HG02943 (cell line): Measurements from ENCODE around the gene DNAH9.

Experiments
- ATAC-seq: cut with Tn5 transposase; IDR thresholded peaks from one replicate; pipeline ENCODE4 v1.9.1; 2021; ENCODE audit warnings: mild to moderate bottlenecking, low read depth, moderate library complexity; ENCODE audit not compliant: unreplicated experiment

DNAH9 gene, protein sequence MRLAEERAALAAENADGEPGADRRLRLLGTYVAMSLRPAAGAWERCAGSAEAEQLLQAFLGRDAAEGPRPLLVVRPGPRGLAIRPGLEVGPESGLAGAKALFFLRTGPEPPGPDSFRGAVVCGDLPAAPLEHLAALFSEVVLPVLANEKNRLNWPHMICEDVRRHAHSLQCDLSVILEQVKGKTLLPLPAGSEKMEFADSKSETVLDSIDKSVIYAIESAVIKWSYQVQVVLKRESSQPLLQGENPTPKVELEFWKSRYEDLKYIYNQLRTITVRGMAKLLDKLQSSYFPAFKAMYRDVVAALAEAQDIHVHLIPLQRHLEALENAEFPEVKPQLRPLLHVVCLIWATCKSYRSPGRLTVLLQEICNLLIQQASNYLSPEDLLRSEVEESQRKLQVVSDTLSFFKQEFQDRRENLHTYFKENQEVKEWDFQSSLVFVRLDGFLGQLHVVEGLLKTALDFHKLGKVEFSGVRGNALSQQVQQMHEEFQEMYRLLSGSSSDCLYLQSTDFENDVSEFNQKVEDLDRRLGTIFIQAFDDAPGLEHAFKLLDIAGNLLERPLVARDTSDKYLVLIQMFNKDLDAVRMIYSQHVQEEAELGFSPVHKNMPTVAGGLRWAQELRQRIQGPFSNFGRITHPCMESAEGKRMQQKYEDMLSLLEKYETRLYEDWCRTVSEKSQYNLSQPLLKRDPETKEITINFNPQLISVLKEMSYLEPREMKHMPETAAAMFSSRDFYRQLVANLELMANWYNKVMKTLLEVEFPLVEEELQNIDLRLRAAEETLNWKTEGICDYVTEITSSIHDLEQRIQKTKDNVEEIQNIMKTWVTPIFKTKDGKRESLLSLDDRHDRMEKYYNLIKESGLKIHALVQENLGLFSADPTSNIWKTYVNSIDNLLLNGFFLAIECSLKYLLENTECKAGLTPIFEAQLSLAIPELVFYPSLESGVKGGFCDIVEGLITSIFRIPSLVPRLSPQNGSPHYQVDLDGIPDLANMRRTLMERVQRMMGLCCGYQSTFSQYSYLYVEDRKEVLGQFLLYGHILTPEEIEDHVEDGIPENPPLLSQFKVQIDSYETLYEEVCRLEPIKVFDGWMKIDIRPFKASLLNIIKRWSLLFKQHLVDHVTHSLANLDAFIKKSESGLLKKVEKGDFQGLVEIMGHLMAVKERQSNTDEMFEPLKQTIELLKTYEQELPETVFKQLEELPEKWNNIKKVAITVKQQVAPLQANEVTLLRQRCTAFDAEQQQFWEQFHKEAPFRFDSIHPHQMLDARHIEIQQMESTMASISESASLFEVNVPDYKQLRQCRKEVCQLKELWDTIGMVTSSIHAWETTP (N-terminal part only)

DNA sequence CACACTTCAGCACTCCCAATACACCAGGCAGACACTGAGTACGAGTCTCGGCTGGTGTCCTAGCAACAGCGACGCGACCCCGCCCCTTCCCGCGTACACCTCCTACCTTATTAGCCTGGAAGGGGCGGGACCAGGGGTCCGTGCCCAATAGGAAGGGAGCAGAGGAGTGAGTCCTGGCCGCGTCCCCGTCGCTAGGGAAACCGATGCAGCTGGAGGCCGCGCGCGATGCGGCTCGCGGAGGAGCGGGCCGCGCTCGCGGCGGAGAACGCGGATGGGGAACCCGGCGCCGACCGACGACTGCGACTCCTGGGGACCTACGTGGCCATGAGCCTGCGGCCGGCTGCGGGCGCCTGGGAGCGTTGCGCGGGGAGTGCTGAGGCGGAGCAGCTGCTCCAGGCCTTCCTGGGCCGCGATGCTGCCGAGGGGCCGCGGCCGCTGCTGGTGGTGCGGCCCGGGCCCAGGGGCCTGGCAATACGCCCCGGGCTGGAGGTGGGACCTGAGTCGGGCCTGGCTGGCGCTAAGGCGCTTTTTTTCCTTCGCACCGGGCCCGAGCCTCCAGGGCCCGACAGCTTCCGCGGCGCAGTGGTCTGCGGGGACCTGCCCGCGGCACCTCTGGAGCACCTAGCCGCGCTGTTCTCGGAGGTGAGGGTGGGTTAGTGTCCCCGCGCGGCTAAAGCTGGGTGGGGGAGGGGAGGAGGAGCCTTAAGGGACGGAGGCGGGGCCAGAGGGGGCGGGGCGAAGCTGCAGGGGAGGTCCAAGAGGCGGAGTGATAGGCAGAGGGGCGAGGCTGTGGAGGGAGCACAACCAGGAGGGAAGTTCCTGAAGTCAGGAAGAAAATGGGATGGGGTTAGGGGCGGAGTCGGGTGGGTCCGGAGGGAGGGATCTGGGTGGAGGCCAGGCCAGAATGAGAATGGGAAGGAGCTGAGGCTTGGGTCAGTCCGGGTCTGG, at the start of gene DNAH9:
TSS of gene DNAH9 (plus strand) at position 197 of the 948 bp plus-strand sequence. CDS start at position 226, 29 bp downstream.
- no peak for ATAC-seq

DNA sequence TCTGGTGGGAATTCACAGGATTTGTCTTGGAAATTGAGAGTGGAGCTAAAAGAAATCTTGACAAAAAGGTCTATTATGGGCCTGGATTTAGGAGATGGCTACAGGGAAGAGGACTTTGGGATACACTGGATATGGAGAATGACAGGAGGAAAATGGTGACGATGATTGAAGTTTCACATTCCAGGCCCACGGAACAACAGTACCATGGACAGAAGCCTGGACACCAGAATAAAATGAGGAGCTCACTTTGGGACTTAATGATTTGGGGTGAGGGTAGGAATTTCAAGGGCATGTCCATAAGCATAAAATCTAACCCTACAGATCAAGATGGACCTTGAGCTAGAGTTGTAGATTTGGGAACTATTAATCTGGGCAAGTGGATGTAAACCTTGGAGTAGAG, 47.8 kb upstream of the DNAH9 start:
- ATAC-seq, result no peak

DNA sequence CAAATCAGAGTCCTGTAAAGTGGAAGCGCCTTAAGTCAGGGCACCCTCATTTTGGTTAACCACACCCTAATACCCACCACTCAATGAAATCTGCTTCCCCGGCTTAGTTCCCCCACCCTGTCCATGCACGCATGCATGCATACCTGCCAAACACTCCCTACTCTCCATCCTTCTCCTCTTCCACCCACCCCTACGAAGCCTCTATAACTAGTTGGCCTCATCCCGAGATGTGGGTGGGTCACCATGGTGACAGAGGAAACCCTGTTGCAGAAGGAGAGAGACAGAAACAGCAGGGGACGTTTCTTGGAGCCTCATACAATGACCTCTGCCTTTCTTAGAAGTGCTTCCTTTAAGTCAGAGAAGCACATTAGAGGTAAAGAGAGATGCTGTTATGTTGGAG, 46.8 kb upstream of the DNAH9 start:
- ATAC-seq, result no peak

DNA sequence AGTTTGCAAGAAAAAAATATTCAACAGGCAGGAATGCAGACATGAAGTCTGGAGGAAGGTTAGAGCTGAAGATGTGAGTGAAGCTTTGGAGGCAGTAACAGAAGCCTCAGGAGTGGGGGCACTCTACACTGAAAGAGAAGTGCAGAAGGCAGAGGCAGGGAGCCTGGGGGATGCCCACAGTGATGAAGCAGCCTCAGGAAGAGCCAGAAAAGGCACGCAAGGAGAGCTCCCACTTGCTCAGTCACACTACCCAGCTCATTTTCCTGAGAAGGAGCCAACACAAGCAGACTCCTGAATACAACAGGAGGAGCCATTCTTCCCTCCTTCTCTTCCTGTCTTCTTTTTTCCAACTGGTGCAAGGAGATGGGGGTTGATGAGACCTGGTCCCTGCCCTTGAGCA, 45.1 kb upstream of the DNAH9 start:
- no peak for ATAC-seq

DNA sequence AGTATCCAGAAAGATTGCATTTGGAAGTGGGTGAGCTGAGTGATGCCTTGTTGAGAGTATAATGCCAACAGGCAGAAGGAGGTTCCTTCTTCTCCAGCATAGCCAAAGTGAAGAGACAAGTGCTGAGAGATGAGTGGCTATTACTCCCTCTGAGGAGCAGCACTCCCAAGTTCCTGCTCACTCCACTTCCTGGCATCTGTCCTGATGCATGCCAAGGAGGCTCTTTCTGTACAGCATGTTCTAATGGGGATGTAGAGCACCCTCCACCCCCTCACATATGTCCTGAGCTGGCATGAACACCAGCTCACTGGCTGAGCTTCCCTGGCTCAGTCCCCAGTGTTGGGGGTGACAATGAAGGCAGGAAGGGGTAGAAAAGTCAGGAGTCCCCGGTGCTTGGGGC, 44.2 kb upstream of the DNAH9 start:
- no peak for ATAC-seq

DNA sequence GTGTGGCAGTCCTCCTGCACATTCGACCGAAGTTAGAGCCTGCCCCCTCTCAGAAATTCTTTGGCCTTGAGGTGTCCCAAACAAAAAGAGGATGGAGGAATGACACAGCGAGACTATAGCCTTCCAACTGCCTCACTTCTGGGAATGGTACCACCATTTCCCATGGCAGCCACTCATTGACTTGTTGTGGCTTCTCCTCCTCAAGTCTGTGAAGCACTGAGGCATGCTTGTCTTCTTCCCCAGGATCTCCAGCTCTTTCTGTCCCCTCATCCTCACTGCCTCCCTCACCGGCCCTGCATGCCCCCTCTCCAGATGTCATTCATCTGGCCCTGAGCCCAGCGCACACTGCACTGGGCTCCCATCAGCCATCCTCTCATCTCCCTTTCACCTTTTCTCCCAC, 43.7 kb upstream of the DNAH9 start:
- ATAC-seq, result no peak

DNA sequence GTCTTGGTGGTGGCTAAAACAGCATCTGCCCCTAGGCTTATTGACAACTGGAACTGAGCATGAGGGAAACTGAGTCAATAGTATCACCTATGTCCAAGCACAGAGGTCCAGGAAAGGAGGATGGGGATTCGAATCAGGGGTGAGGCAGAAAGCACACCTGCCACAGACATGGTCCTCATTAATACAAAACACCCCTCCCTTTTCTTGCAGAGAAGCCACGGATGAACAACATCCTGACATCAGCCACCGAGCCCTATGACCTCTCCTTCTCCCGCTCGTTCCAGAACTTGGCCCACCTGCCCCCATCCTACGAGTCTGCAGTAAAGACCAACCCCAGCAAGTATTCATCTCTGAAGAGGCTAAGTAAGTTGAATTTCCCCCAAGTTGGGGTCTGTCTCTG, 42.7 kb upstream of the DNAH9 start:
- no peak for ATAC-seq

DNA sequence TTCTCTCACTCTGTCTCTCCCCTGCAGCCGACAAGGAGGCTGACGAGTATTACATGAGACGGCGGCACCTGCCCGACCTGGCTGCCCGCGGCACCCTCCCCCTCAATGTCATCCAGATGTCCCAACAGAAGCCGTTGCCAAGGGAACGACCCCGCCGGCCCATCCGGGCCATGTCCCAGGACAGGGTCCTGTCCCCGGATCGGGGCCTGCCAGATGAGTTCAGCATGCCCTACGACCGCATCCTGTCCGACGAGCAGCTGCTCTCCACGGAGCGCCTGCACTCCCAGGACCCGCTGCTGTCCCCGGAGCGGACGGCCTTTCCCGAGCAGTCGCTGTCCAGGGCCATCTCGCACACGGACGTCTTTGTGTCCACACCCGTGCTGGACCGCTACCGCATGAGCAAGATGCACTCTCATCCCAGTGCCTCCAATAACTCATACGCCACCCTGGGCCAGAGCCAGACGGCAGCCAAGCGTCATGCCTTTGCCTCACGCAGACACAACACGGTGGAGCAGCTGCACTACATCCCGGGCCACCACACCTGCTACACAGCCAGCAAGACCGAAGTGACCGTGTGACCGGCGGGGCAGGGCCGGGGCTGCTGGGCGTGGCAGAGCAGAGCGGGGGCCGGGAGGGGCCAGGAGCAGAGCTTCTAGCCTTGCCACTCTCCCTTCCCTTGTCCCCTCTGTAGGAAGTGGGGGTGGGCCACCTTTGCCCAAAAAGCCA, 40.4 kb upstream of the DNAH9 start:
- ATAC-seq, result no peak

DNA sequence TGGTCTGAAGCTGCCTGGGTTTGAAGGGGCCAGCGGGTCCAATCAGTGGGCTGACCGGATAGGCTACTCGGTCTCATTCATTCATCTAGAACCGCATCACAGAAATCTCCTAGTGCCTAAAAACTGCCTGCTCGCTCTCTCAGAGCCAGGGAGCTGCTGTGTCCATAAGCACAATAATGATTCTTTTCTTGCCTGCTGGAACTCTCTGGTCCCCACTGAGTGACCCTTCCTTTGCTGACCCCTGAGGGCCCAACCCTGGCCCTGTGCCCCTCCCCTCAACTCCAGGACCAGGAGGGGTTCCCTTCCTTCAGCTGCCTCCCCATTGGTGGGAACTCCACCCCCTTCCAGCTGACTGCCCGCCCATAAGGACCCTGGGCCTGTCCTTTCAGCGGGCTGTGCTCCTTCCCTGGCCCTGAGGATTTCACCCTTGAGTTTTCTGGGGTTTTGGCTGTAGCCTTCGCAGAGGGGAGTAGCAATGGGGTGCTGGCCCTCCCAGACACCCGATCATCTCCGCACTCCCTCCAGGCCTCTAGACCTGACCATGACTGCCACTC, 39.5 kb upstream of the DNAH9 start:
- no peak for ATAC-seq

DNA sequence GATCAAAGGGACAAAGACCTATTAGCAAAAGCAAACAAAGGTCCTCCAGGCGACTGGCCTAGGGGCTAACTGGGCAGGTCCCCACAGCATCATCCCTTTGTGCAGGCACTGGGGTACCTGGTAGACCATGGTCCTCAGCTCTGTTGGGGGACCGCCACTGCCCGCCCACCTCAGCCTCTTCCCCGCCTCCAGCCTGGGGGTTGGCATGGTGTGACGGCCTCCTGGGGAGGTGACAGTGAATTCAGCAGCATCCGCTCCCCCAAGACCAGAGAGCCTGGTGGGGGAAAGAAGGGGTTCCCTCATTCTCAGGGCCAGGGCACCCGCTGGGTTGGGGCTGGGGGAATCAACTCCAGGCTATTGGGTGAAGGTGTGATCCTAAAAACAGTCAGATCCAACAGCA, 38.7 kb upstream of the DNAH9 start:
- no peak for ATAC-seq

DNA sequence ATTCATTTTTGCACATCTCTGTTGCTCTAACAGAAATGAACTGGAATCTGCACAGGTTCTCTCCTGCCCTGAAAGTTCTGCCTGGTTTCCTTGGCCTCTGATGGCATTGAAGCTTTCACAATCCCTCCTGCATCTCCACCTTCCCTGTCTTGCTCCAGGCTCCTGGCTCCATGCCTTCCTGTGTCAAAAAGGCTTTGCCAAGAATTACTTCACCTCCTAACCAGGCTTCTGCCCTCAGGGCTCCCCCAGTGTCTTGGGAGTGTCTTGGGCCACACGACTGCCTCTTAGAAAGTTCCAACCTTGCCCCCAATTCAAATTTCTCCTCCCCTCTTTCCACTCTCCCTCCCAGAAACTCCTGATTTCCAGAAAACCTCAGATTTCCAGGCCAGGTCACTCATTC, 37.0 kb upstream of the DNAH9 start:
- no peak for ATAC-seq

DNA sequence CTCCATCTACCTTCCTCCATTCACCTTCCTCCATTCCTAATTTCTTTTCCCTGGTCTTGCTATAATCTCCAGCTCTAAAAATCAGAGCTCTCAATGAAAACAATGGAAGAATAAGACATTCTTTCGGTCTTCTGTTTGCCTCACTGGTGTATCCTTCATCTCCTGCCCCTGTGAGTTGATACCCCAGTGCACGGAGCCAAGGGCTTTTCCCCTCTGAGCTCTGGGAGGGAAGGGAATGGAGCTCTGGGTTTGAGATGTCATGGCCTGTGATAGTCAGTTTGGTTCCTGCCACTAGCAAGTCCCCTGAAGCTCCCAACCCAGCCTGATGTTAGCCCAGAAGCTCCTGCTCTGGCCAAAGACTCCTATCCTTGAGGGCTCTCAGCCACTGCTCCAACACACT, 36.6 kb upstream of the DNAH9 start:
- no peak for ATAC-seq

DNA sequence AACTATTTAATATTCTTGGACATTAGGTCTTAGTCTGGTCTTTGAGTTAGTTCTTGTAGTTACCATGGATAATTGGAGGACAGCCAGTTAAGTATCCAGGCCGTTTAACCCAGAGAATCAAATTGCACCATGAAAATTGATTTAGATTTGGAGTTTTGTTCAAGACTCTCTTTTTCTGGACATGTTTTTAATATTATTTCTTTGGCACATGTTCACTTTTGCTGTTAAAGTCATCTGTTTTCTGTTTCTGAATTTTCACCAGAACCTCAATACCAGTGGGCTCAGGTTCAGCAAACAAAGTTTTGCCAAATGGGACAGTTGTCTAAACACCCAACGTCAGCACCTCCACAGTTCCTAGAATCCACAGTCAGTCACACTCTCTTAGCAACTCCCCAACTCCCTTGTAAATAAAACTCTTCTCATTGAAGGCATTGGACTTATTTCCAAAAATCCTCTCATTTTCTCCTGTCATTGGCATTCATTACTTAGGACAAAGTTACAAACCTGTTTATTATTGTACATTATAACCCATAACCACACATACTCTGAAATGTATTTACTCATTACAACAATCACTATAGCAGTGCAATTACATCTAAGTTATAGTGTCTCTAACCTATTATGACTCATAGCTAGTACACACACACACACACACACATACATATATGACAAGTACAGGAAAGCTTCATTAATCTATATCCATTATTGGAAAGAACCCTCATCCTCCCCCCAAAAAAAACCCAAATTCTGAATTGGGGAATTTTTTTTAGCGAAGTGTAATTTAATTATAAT, 33.5 kb upstream of the DNAH9 start:
- no peak for ATAC-seq

DNA sequence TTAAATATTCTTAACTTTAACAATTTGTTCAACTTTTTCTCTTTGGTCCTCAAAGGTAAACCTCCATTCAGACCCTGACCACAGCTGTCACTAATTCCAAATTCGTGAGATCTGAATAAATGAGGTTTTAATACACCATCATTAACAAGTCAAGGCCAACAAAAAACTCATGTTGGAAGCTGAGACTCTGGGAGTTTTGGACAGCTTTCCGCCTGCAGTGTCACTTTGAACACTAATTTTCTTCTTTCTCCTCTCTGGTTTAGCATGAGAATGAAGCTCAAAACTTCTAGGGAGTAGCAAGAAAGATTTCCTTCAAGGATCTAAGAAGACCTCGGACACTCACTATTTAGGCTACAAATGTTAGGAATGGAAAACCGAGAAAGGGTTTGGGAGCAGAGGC, 32.7 kb upstream of the DNAH9 start:
- no peak for ATAC-seq

DNA sequence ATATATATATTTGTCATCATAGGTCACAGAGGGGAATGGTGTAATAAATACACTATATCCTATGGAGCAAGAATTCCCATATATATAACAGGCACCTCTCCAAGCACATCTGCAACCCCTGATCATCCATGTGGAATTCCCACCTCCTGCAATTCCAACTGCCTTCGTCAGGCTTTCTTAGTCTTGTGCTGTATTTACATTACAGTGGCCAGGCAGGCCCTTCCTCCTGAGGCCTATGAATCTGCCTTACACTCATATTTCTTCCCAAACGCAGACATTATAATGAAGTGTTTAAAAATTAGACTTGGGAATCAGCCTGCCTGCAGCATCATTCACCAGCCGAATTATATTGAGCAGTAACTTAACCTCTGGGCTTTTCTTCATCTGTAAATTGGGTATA, 19.3 kb upstream of the DNAH9 start:
- ATAC-seq, result no peak

DNA sequence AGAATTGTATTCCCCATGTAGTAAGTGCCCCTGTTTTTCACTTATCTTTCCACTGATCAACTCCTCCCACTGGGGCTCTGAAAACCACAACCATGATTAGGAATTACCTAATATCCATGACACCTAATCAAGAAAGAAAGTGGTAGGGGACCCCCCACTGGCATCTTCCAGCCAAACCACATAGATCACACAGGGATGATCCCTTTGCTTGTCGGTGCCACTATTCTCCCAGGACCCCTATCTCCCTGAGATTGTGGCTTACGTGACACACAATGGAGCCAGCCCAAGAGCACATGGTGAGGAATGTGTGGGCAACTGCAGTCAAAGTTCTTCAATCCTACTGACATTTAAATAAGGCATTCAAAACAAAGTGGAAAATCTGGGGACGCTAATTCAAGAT, 17.6 kb upstream of the DNAH9 start:
- ATAC-seq, result no peak

DNA sequence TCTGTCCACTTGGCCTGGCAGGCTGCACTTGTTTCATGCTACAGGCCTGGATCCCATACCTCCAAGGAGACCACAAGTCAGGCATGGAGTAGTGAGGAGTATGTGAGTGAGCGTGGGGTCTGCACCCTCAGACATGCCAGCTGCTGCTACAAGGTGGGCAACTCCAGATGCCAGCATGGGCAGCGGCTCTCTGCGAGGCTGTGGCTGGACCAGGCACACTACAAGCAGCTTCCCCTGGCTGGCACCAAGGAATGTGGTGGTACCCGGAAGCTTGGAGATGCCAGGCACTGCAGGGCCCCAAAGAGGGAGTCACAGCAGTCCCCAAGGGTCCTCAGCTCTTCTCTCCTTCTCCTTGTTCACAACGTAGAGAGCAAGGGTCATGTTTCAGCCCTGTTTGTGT, 16.1 kb upstream of the DNAH9 start:
- no peak for ATAC-seq
